ENCODE data around the gene BBOF1. TPM values are rescaled to one million over a fixed set of nuclear protein-coding genes. Genes with fewer than 3 reads are reported as not detected.
"Not testable (repeated sequence)": the region's sequence is repeated elsewhere in the genome, so short reads cannot be mapped to it uniquely, and the experiment has no call there.

BBOF1 gene
- total RNA-seq, 2 experiments from 2014 or later = 1.6 to 1.9 TPM

- not testable (repeated sequence) for H3K36me3 Mint-ChIP-seq
These were observed 92.5 kb downstream of the BBOF1 start for GRCh38 chr14:74111395-74112216.

More at GRCh38 chr14:74111395-74112216, 92.5 kb downstream of the BBOF1 start:
- not testable (repeated sequence) for H3K27ac Mint-ChIP-seq, H3K27me3 Mint-ChIP-seq, H3K9me3 Mint-ChIP-seq, DNase-seq, H3K4me3 Mint-ChIP-seq, H3K4me1 Mint-ChIP-seq

Other genes starting within 250 kb of the BBOF1 start
- 1 to 10 TPM; 6.5 to 6.7 TPM for gene PTGR2, start 167.5 kb upstream of the BBOF1 start, total RNA-seq
- gene ZNF410, start 132.5 kb upstream of the BBOF1 start, total RNA-seq = 10 to 100 TPM; 53.8 to 56.4 TPM
- 1 to 10 TPM; 1.0 to 1.1 TPM for gene FAM161B, start 69.3 kb upstream of the BBOF1 start, total RNA-seq
- 10 to 100 TPM; 16.4 to 18.3 TPM for gene COQ6, start 69.0 kb upstream of the BBOF1 start, total RNA-seq
- gene ENTPD5, start 61 bp upstream of the BBOF1 start, total RNA-seq = 10 to 100 TPM in 1 of 2 experiments, 1 to 10 TPM in 1; 8.8 to 10.5 TPM
- gene ALDH6A1, start 65.1 kb downstream of the BBOF1 start, total RNA-seq = 10 to 100 TPM in 1 of 2 experiments, 1 to 10 TPM in 1; 9.3 to 10.1 TPM
- gene LIN52, start 65.6 kb downstream of the BBOF1 start, total RNA-seq = 10 to 100 TPM; 11.1 to 12.4 TPM
- gene VSX2, start 220.1 kb downstream of the BBOF1 start, total RNA-seq = not detected

Data from activated naive CD8-positive, alpha-beta T cell treated with anti-CD3 and anti-CD28 coated beads for 36 hours (primary cell).